ENCODE data around the gene SAP30BP.

Gene SAP30BP

GRCh38 chr17:75756451-75757085 lies 89.4 kb downstream of the SAP30BP start:
- H3K36me3 ChIP-seq = peaks cover 0 to 88% (median 14%) of the 10 kb centered on the region in 3 donors
- DNase-seq = peak in 1 of 2 donors; percentile 62
- H3K4me3 ChIP-seq = no peak overlapping the region

GRCh38 chr17:75757086-75757681 lies 90.0 kb downstream of the SAP30BP start:
- Histone ChIP-seq H3K27ac (no peak overlapping the region), H3K27me3 (no peaks in the 10 kb centered on the region), H3K4me1 (peaks cover 0 to 16% (median 12%) of the 10 kb centered on the region in 4 donors), H3K36me3 (peaks cover 0 to 82% (median 14%) of the 10 kb centered on the region in 3 donors), H3K9me3 (no peaks in the 10 kb centered on the region), H3K4me3 (no peak overlapping the region)
- intact Hi-C loops (cut with DNase I; ENCODE audit: low total_unique reads) = no loop called here
- DNase-seq = peak in 1 of 2 donors; percentile 63
- no peak for TF ChIP-seq CTCF (IDR thresholded peaks at IDR 0.05)

More at GRCh38 chr17:75756451-75757085, 89.4 kb downstream of the SAP30BP start:
- TF ChIP-seq CTCF (IDR thresholded peaks at IDR 0.05) = no peak
- Histone ChIP-seq H3K27ac (no peak overlapping the region), H3K4me1 (peaks cover 0 to 16% (median 12%) of the 10 kb centered on the region in 4 donors), H3K9me3 (no peaks in the 10 kb centered on the region), H3K27me3 (no peaks in the 10 kb centered on the region)
- intact Hi-C loops (cut with DNase I; ENCODE audit: low total_unique reads) = no loop called here

Data from tibial artery (tissue), 4 donors.